PC-3 (cell line): ENCODE results near the gene FTO. TPM values are rescaled to one million over a fixed set of nuclear protein-coding genes. Genes with fewer than 3 reads are reported as not detected.

ENCODE experiments used
- ATAC-seq: fragments of 200-7000 bp; cut with Tn5 transposase; 2 replicates; pipeline ENCODE4 v1.9.1; 2020; ENCODE audit warnings: mild to moderate bottlenecking, moderate library complexity
- BruUV-seq: library from RNA; stranded (reverse); fragments of 400-500 nt; replicated peaks from 2 replicates; lab custom pipeline; 2021; lab: Mats Ljungman, UMichigan
- CTCF ChIA-PET: fragments of 300-600 bp; sonication (Branson Sonifier 250); formaldehyde crosslinking; loops from one replicate; lab custom pipeline; 2022; ENCODE audit warnings: antibody characterized with exemption; lab: Charles Lee
- POLR2A ChIA-PET: fragments of 300-600 bp; sonication (Branson Sonifier 250); formaldehyde crosslinking; loops from one replicate; lab custom pipeline; 2022; ENCODE audit warnings: antibody characterized with exemption; ENCODE audit not compliant: unreplicated experiment; lab: Charles Lee
- DNase-seq: peaks from one replicate; pipeline ENCODE4 v3.0.0-alpha.2; 2015
- H2AFZ ChIP-seq: fragments of 300-600 bp; sonication (generic); 2 replicates; pipeline ENCODE4 v1.6.0; 2016; ENCODE audit warnings: antibody characterized with exemption, low read length
- H3F3A ChIP-seq: fragments of 300-600 bp; sonication (generic); one replicate; pipeline ENCODE4 v1.6.0; 2017; ENCODE audit warnings: antibody characterized with exemption, low read length, control low read depth, mild to moderate bottlenecking; ENCODE audit not compliant: unreplicated experiment
- H3K27ac ChIP-seq: fragments of 300-600 bp; sonication (generic); 2 replicates; pipeline ENCODE4 v1.5.1; 2016; ENCODE audit warnings: mild to moderate bottlenecking, low read length
- H3K27me3 ChIP-seq: fragments of 300-600 bp; sonication (generic); 2 replicates; pipeline ENCODE4 v1.6.1; 2016; ENCODE audit warnings: low read length, mixed read lengths
- H3K36me3 ChIP-seq: fragments of 300-600 bp; sonication (generic); 2 replicates; pipeline ENCODE4 v1.6.1; 2016; ENCODE audit warnings: low read depth, mixed run types, low read length, mixed read lengths
- H3K4me1 ChIP-seq: fragments of 300-600 bp; sonication (generic); 2 replicates; pipeline ENCODE4 v1.5.1; 2016; ENCODE audit warnings: low read length; ENCODE audit not compliant: insufficient read depth
- H3K4me2 ChIP-seq: fragments of 300-600 bp; sonication (generic); 2 replicates; pipeline ENCODE4 v1.6.0; 2016; ENCODE audit warnings: low read length
- H3K4me3 ChIP-seq: fragments of 300-600 bp; sonication (generic); 2 replicates; pipeline ENCODE4 v1.5.1; 2016; ENCODE audit warnings: mild to moderate bottlenecking, low read length, mixed read lengths
- H3K79me2 ChIP-seq: fragments of 300-600 bp; sonication (generic); 2 replicates; pipeline ENCODE4 v1.6.1; 2017; ENCODE audit warnings: low read length, mixed read lengths
- H3K9ac ChIP-seq: fragments of 300-600 bp; sonication (generic); 2 replicates; pipeline ENCODE4 v1.6.0; 2016; ENCODE audit warnings: mild to moderate bottlenecking, low read length
- H3K9me2 ChIP-seq: fragments of 300-600 bp; sonication (generic); replicated peaks from 2 replicates; pipeline ENCODE4 v1.6.1; 2016; ENCODE audit warnings: mixed run types, low read length, mixed read lengths
- H3K9me3 ChIP-seq: fragments of 300-600 bp; sonication (generic); 2 replicates; pipeline ENCODE4 v1.6.1; 2016; ENCODE audit warnings: low read length, mixed read lengths
- H4K20me1 ChIP-seq: fragments of 300-600 bp; sonication (generic); 2 replicates; pipeline ENCODE4 v1.6.1; 2016; ENCODE audit warnings: low read length, mixed read lengths
- CTCF ChIP-seq: fragments of 300-600 bp; sonication (generic); conservative IDR thresholded peaks from 2 replicates; pipeline ENCODE4 v1.5.1; 2017; ENCODE audit warnings: antibody characterized with exemption, low read depth, mild to moderate bottlenecking, low read length
- EZH2 ChIP-seq: fragments of 300-600 bp; sonication (generic); IDR thresholded peaks from one replicate; pipeline ENCODE4 v1.6.1; 2017; ENCODE audit warnings: antibody characterized with exemption, mild to moderate bottlenecking, low read length; ENCODE audit not compliant: unreplicated experiment
- EZH2phosphoT487 ChIP-seq: fragments of 300-600 bp; sonication (generic); IDR thresholded peaks from 2 replicates; pipeline ENCODE4 v1.6.1; 2018; ENCODE audit warnings: mild to moderate bottlenecking, antibody characterized with exemption, low read length, borderline replicate concordance
- intact Hi-C: fragments of 100-400 bp; cut with micrococcal nuclease; formaldehyde crosslinking; loops from 2 replicates; pipeline ENCODE4 v1.9.0; 2023
- total RNA-seq: library from RNA; depleted of rRNA; stranded (reverse); fragments of >200 nt; gene quantifications from 2 replicates; pipeline ENCODE4 v1.2.3, GENCODE V29; 2014

Gene FTO
- total RNA-seq, 1 experiment from 2014 or later: 27.0 TPM

- Histone ChIP-seq H3K9ac (no peak overlapping the region), H3K9me2 (no peaks in the 10 kb centered on the region), H3K4me1 (peaks cover 3% of the 10 kb centered on the region; the same call in 1 of the 2 replicates), H3K4me2 (no peak overlapping the region), H3F3A (no peaks in the 10 kb centered on the region), H3K4me3 (no peak overlapping the region), H2AFZ (no peak overlapping the region), H3K36me3 (no peaks in the 10 kb centered on the region), H3K79me2 (no peaks in the 10 kb centered on the region), H3K27me3 (no peaks in the 10 kb centered on the region), H3K9me3 (no peaks in the 10 kb centered on the region), H4K20me1 (no peaks in the 10 kb centered on the region), H3K27ac (no peak overlapping the region)
- DNase-seq (no peak), ATAC-seq (no peak)
- intact Hi-C loops: no loop called here
- ChIA-PET CTCF (no interaction called here), POLR2A (no interaction called here)
- no TSS peak for BruUV-seq
- no peak for TF ChIP-seq CTCF
- no peak for TF ChIP-seq EZH2phosphoT487
- TF ChIP-seq EZH2: no peak
These were observed 350.2 kb downstream of the FTO start for GRCh38 chr16:54053891-54054820.

GRCh38 chr16:54055191-54055590 is 351.2 kb downstream of the FTO start:
- Histone ChIP-seq H3K36me3 (no peaks in the 10 kb centered on the region), H3K4me1 (peaks cover 3% of the 10 kb centered on the region; the same call in 1 of the 2 replicates), H3K79me2 (no peaks in the 10 kb centered on the region), H3K9ac (no peak overlapping the region), H3K27me3 (no peaks in the 10 kb centered on the region), H3K4me2 (no peak overlapping the region), H3K9me3 (no peaks in the 10 kb centered on the region), H3K27ac (no peak overlapping the region), H3F3A (no peaks in the 10 kb centered on the region), H3K9me2 (no peaks in the 10 kb centered on the region), H2AFZ (no peak overlapping the region), H3K4me3 (no peak overlapping the region), H4K20me1 (no peaks in the 10 kb centered on the region)
- no peak for TF ChIP-seq EZH2
- no peak for TF ChIP-seq CTCF
- TF ChIP-seq EZH2phosphoT487: no peak
- ChIA-PET POLR2A (no interaction called here), CTCF (no interaction called here)
- no peak for ATAC-seq
- BruUV-seq: no TSS peak
- DNase-seq: no peak
- intact Hi-C loops: no loop called here

- CTCF ChIA-PET: no interaction called here
- Histone ChIP-seq H2AFZ (no peak overlapping the region), H3K4me2 (no peak overlapping the region), H3K4me3 (no peak overlapping the region), H3F3A (no peaks in the 10 kb centered on the region), H3K36me3 (no peaks in the 10 kb centered on the region), H3K9ac (no peak overlapping the region), H3K79me2 (no peaks in the 10 kb centered on the region), H3K27me3 (no peaks in the 10 kb centered on the region), H3K9me3 (no peaks in the 10 kb centered on the region), H3K27ac (no peak overlapping the region), H4K20me1 (no peaks in the 10 kb centered on the region), H3K9me2 (no peaks in the 10 kb centered on the region), H3K4me1 (peaks cover 3% of the 10 kb centered on the region; the same call in 1 of the 2 replicates)
- intact Hi-C loops: no loop called here
- ATAC-seq (peak; percentile 50; the same call in 1 of the 2 replicates), DNase-seq (peak; percentile 47)
- POLR2A ChIA-PET: no interaction called here
- TF ChIP-seq EZH2phosphoT487 (no peak), CTCF (no peak)
- BruUV-seq: no TSS peak
These were observed 351.9 kb downstream of the FTO start for GRCh38 chr16:54055864-54056263.
